Measurements from ENCODE around the gene SUN3. TPM values are rescaled to one million over a fixed set of nuclear protein-coding genes. Genes with fewer than 3 reads are reported as not detected.

The SUN3 gene
- total RNA-seq, 2 donors from 2014 or later = not detected

GRCh38 chr7:47965456-47965855 is 63.5 kb downstream of the SUN3 start:
- Histone ChIP-seq H3K4me3 (no peak overlapping the region), H3K27me3 (no peaks in the 10 kb centered on the region), H3K27ac (no peak overlapping the region), H3K36me3 (peaks cover 72% of the 10 kb centered on the region), H3K4me1 (peaks cover 0 to 5% of the 10 kb centered on the region in 2 donors), H3K9me3 (no peaks in the 10 kb centered on the region)
- no peak for DNase-seq (ENCODE audit: low spot score)
- TF ChIP-seq CTCF (IDR thresholded peaks at IDR 0.05) = no peak

- Histone ChIP-seq H3K9me3 (no peaks in the 10 kb centered on the region), H3K36me3 (peaks cover 65% of the 10 kb centered on the region), H3K27me3 (no peaks in the 10 kb centered on the region), H3K4me3 (no peak overlapping the region), H3K27ac (no peak overlapping the region), H3K4me1 (no peaks in the 10 kb centered on the region)
- no peak for DNase-seq (ENCODE audit: low spot score)
- TF ChIP-seq CTCF (IDR thresholded peaks at IDR 0.05) = no peak
These were observed 66.6 kb downstream of the SUN3 start for GRCh38 chr7:47962262-47962661.

- Histone ChIP-seq H3K27me3 (no peaks in the 10 kb centered on the region), H3K36me3 (peaks cover 34% of the 10 kb centered on the region), H3K4me1 (no peaks in the 10 kb centered on the region), H3K9me3 (no peaks in the 10 kb centered on the region), H3K4me3 (no peak overlapping the region), H3K27ac (no peak overlapping the region)
- TF ChIP-seq CTCF (IDR thresholded peaks at IDR 0.05) = no peak
- no peak for DNase-seq (ENCODE audit: low spot score)
These were observed 71.8 kb downstream of the SUN3 start for GRCh38 chr7:47957156-47957555.

- TF ChIP-seq CTCF (IDR thresholded peaks at IDR 0.05) = no peak
- no peak for DNase-seq (ENCODE audit: low spot score)
- no peaks in the 10 kb centered on the region for H3K4me1 ChIP-seq
- H3K9me3 ChIP-seq = no peaks in the 10 kb centered on the region
- peaks cover 28% of the 10 kb centered on the region for H3K36me3 ChIP-seq
- H3K27me3 ChIP-seq = no peaks in the 10 kb centered on the region
- no peak overlapping the region for H3K27ac ChIP-seq
- no peak overlapping the region for H3K4me3 ChIP-seq
These were observed 72.7 kb downstream of the SUN3 start for GRCh38 chr7:47956220-47956619.

- no peak for DNase-seq (ENCODE audit: low spot score)
- no peak for TF ChIP-seq CTCF (IDR thresholded peaks at IDR 0.05)
- Histone ChIP-seq H3K4me1 (peaks cover 0 to 6% of the 10 kb centered on the region in 2 donors), H3K4me3 (no peak overlapping the region), H3K9me3 (no peaks in the 10 kb centered on the region), H3K27ac (no peak overlapping the region), H3K36me3 (peaks cover 21% of the 10 kb centered on the region), H3K27me3 (no peaks in the 10 kb centered on the region)
These were observed 74.5 kb downstream of the SUN3 start for GRCh38 chr7:47954231-47954911.

- Histone ChIP-seq H3K36me3 (peaks cover 21% of the 10 kb centered on the region), H3K9me3 (no peaks in the 10 kb centered on the region), H3K27ac (no peak overlapping the region), H3K4me1 (peaks cover 0 to 6% of the 10 kb centered on the region in 2 donors), H3K4me3 (no peak overlapping the region), H3K27me3 (no peaks in the 10 kb centered on the region)
- no peak for DNase-seq (ENCODE audit: low spot score)
- TF ChIP-seq CTCF (IDR thresholded peaks at IDR 0.05) = no peak
These were observed 75.1 kb downstream of the SUN3 start for GRCh38 chr7:47953822-47954221.

Measured in right atrium auricular region (tissue), 2 donors.